ENCODE measurements around the gene KRIT1. TPM values are rescaled to one million over a fixed set of nuclear protein-coding genes. Genes with fewer than 3 reads are reported as not detected.

KRIT1 gene
- total RNA-seq, 2 donors from 2014 or later, result 33.9 to 36.4 TPM

DNA sequence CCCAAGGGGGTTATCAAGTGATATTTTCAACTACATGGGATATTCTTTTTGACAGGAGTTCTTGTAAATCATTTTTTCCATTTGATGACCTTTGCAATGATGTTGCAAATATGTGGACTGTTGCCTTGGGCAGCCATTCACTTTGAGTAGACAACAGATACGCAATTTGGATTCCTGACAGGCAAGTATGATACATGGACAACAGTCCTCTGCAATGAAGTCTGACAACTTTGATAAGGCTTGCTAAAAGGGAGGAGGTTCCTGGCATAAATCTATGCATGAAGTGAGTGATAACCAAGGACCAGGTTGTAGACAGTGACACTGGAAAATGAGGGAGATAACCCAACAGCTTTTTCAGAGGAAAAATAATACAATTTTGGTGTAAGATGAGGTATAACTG is 84.4 kb downstream of the KRIT1 start:
- Histone ChIP-seq H3K9ac (ENCODE audit: extremely low read depth, low read length, poor library complexity, severe bottlenecking) (no peak overlapping the region), H3K9me3 (ENCODE audit: control insufficient read depth, low read length) (no peaks in the 10 kb centered on the region), H3K4me3 (ENCODE audit: low read length) (no peak overlapping the region), H3K27ac (ENCODE audit: low read depth, low read length) (no peak overlapping the region), H3K27me3 (ENCODE audit: control insufficient read depth, insufficient read depth, low read length, poor library complexity, severe bottlenecking) (no peaks in the 10 kb centered on the region), H3K4me1 (ENCODE audit: control insufficient read depth, insufficient read depth, low read length) (no peaks in the 10 kb centered on the region), H3K36me3 (ENCODE audit: control insufficient read depth, insufficient read depth, low read length) (no peaks in the 10 kb centered on the region)
- no peaks in the 10 kb centered on the region for H3K4me1 Mint-ChIP-seq
- TF ChIP-seq, protein P1, sequence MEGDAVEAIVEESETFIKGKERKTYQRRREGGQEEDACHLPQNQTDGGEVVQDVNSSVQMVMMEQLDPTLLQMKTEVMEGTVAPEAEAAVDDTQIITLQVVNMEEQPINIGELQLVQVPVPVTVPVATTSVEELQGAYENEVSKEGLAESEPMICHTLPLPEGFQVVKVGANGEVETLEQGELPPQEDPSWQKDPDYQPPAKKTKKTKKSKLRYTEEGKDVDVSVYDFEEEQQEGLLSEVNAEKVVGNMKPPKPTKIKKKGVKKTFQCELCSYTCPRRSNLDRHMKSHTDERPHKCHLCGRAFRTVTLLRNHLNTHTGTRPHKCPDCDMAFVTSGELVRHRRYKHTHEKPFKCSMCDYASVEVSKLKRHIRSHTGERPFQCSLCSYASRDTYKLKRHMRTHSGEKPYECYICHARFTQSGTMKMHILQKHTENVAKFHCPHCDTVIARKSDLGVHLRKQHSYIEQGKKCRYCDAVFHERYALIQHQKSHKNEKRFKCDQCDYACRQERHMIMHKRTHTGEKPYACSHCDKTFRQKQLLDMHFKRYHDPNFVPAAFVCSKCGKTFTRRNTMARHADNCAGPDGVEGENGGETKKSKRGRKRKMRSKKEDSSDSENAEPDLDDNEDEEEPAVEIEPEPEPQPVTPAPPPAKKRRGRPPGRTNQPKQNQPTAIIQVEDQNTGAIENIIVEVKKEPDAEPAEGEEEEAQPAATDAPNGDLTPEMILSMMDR (conservative IDR thresholded peaks at IDR 0.05), result no peak
- no peak for DNase-seq
- no peaks in the 10 kb centered on the region for H3K27me3 Mint-ChIP-seq (ENCODE audit: insufficient read depth)
- no peak overlapping the region for H3K27ac Mint-ChIP-seq
- WGBS, 2 experiments (ENCODE audit: insufficient coverage in 1 of 2, insufficient read length in 1 of 2), result 78 to 91% methylated on average over 1 of the region's 1 CpG
- no peaks in the 10 kb centered on the region for H3K36me3 Mint-ChIP-seq (ENCODE audit: low read depth)
- H3K9me3 Mint-ChIP-seq, result no peaks in the 10 kb centered on the region
- no peak overlapping the region for H3K4me3 Mint-ChIP-seq

DNA sequence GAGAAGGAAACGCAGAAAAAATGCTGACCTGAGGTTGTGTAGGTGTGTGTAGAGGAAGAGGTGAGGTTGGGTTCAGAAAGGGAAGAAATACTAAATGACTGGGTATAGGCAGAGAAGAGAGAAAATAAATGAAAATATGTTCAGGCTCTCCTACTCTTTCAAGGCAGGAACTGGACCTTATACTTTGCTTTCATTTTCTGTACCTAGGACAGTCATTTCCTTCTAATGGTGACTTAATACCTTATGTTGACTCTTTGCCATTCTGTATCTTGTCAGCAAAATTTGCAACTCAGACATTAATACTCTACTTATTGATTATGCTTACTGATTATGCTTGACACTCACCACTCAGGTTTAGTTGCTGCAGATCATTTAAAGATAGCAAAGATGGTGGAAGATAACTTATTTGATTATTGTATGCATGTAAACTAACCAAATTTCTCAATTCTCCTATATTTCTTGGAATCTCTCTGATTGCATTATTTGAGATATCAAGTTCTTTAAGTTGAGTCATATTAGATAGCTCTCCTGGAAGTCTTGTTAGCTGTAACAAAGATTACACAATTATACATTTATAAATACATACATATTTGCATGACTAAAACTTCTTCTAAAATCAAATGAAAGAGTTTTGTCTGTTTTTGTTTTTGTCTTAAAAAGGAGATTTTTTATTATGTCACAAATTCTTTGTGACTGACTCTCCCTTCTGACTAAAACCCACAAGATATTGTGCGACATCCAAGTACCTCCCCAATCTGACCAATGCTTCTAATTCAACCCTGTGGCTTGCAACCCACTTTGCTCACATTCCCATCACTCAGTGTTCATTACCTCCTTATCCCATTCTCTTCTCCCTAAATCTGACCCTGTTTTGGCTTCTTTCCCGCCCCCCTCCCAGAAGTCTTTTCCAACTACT is 86.8 kb downstream of the KRIT1 start:
- Histone ChIP-seq H3K27me3 (ENCODE audit: control insufficient read depth, insufficient read depth, low read length, poor library complexity, severe bottlenecking) (no peaks in the 10 kb centered on the region), H3K27ac (ENCODE audit: low read depth, low read length) (no peak overlapping the region), H3K4me3 (ENCODE audit: low read length) (no peak overlapping the region), H3K9ac (ENCODE audit: extremely low read depth, low read length, poor library complexity, severe bottlenecking) (no peak overlapping the region), H3K4me1 (ENCODE audit: control insufficient read depth, insufficient read depth, low read length) (no peaks in the 10 kb centered on the region), H3K36me3 (ENCODE audit: control insufficient read depth, insufficient read depth, low read length) (no peaks in the 10 kb centered on the region), H3K9me3 (ENCODE audit: control insufficient read depth, low read length) (no peaks in the 10 kb centered on the region)
- Mint-ChIP-seq H3K27me3 (ENCODE audit: insufficient read depth) (no peaks in the 10 kb centered on the region), H3K36me3 (ENCODE audit: low read depth) (no peaks in the 10 kb centered on the region), H3K4me3 (no peak overlapping the region), H3K4me1 (no peaks in the 10 kb centered on the region), H3K9me3 (no peaks in the 10 kb centered on the region), H3K27ac (no peak overlapping the region)
- TF ChIP-seq, protein P1 (conservative IDR thresholded peaks at IDR 0.05), result no peak
- WGBS, 2 experiments (ENCODE audit: insufficient coverage in 1 of 2, insufficient read length in 1 of 2), result 87 to 100% methylated on average over 1 to 3 of the region's 3 CpGs
- DNase-seq, result no peak

DNA sequence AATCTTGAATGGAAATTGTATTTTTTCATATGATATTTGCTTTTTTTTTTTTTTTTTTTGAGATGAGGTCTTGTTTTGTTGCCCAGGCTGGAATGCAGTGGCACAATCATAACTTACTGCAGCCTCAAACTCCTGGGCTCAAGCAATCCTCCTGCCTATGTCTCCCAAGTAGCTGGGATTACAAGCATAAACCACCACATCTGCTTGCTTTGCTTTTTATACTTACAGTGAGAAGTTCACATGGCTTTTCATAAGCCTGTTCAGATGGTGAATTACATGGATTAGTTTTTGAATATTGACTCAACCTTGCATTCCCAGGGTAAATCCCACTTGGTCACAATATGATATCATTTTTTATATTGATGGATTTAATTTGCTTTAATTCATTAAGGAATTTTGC is 88.7 kb downstream of the KRIT1 start:
- no peaks in the 10 kb centered on the region for H3K4me1 Mint-ChIP-seq
- H3K4me3 ChIP-seq (ENCODE audit: low read length), result no peak overlapping the region
- TF ChIP-seq, protein P1 (conservative IDR thresholded peaks at IDR 0.05), result no peak
- H3K4me1 ChIP-seq (ENCODE audit: control insufficient read depth, insufficient read depth, low read length), result no peaks in the 10 kb centered on the region
- H3K36me3 Mint-ChIP-seq (ENCODE audit: low read depth), result no peaks in the 10 kb centered on the region
- DNase-seq, result no peak
- no peaks in the 10 kb centered on the region for H3K9me3 Mint-ChIP-seq
- no peak overlapping the region for H3K27ac Mint-ChIP-seq
- H3K36me3 ChIP-seq (ENCODE audit: control insufficient read depth, insufficient read depth, low read length), result no peaks in the 10 kb centered on the region
- no peak overlapping the region for H3K27ac ChIP-seq (ENCODE audit: low read depth, low read length)
- H3K27me3 ChIP-seq (ENCODE audit: control insufficient read depth, insufficient read depth, low read length, poor library complexity, severe bottlenecking), result no peaks in the 10 kb centered on the region
- no peak overlapping the region for H3K9ac ChIP-seq (ENCODE audit: extremely low read depth, low read length, poor library complexity, severe bottlenecking)
- no peaks in the 10 kb centered on the region for H3K9me3 ChIP-seq (ENCODE audit: control insufficient read depth, low read length)
- no peak overlapping the region for H3K4me3 Mint-ChIP-seq
- H3K27me3 Mint-ChIP-seq (ENCODE audit: insufficient read depth), result no peaks in the 10 kb centered on the region

Measured in endodermal cell (in vitro differentiated cells).